Ishikawa (cell line): ENCODE data around the gene RASA3.

Experiments
- CREB1 ChIP-seq: IDR thresholded peaks from 2 replicates; pipeline ENCODE4 v1.6.1; 2012; ENCODE audit warnings: low read depth
- EP300 ChIP-seq: IDR thresholded peaks from 2 replicates; pipeline ENCODE4 v1.6.1; 2012; ENCODE audit warnings: borderline replicate concordance
- FOXM1 ChIP-seq: IDR thresholded peaks from 2 replicates; pipeline ENCODE4 v1.6.1; 2012; ENCODE audit warnings: low read depth, borderline replicate concordance
- TEAD4 ChIP-seq: IDR thresholded peaks from 2 replicates; pipeline ENCODE4 v1.6.1; 2012
- YY1 ChIP-seq: IDR thresholded peaks from 2 replicates; pipeline ENCODE4 v1.6.1; 2012; ENCODE audit warnings: low read depth
- TF ChIP-seq, protein P1 (sequence below): IDR thresholded peaks from 2 replicates; pipeline ENCODE4 v1.6.1; 2012
- TF ChIP-seq, protein P2 (sequence below): IDR thresholded peaks from 2 replicates; pipeline ENCODE4 v1.6.1; 2012

DNA sequence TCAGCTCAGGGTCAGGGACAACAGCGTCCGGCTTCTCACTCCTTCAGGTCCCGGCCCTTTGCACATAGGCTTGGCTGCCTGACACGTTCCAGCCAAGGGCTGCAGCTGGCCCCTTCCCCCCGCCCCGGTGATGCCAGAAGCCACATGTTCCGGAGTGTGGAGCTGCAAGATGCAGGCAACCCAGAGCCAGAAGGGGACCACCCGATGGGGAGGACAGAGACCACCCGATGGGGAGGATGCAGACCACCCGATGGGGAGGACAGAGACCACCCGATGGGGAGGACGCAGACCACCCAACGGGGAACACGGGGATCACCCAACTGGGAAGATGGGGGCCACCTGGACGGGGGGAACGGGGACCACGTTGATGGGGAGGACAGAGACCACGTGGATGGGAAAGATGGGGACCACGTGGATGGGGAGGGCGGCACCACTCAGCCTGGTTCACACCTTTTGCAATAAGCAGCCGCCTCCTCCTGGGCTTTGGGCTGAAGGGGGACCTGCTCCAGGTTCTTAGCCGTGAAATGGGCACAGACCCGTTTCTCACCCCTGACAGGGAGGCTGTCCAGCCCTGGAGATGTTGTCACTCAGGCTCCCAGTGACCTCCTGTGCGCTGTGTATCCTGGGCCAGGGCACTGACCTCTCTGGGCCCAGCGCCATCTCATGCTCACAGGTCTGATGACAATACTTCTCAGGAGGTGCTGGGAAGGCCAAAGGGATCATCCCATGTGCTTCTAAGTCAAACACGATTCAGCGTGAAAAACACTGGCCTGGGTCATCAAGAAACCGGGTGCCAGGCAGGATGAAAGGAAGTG is 193.1 kb downstream of the RASA3 start:
- TF ChIP-seq CREB1 (no peak), TEAD4 (no peak), EP300 (no peak), YY1 (no peak), FOXM1 (no peak)
- TF ChIP-seq, protein P1, sequence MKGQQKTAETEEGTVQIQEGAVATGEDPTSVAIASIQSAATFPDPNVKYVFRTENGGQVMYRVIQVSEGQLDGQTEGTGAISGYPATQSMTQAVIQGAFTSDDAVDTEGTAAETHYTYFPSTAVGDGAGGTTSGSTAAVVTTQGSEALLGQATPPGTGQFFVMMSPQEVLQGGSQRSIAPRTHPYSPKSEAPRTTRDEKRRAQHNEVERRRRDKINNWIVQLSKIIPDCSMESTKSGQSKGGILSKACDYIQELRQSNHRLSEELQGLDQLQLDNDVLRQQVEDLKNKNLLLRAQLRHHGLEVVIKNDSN: no peak
- TF ChIP-seq, protein P2, sequence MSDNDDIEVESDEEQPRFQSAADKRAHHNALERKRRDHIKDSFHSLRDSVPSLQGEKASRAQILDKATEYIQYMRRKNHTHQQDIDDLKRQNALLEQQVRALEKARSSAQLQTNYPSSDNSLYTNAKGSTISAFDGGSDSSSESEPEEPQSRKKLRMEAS: peak; percentile 11; the same call in 1 of the 2 replicates
